HG03103 (cell line): ENCODE measurements around the gene LELP1.
"Not testable (repeated sequence)": the region's sequence is repeated elsewhere in the genome, so short reads cannot be mapped to it uniquely, and the experiment has no call there.

Experiments used
- ATAC-seq: cut with Tn5 transposase; IDR thresholded peaks from one replicate; pipeline ENCODE4 v1.9.1; 2021; ENCODE audit warnings: low read depth; ENCODE audit not compliant: unreplicated experiment

Gene LELP1

GRCh38 chr1:153203130-153203529 is at the start of gene LELP1:
Gene LELP1 (plus strand): TSS chr1:153203430. CDS start chr1:153204708, 1,278 bp downstream.
- no peak for ATAC-seq

- ATAC-seq, result no peak
These were observed 47.7 kb upstream of the LELP1 start for GRCh38 chr1:153155541-153155940.

GRCh38 chr1:153168686-153169085 is 34.5 kb upstream of the LELP1 start:
- ATAC-seq, result no peak

- ATAC-seq, result no peak
These were observed 28.6 kb upstream of the LELP1 start for GRCh38 chr1:153174624-153175023.

- ATAC-seq, result no peak
These were observed 24.3 kb upstream of the LELP1 start for GRCh38 chr1:153178922-153179321.

- ATAC-seq, result no peak
These were observed 22.7 kb upstream of the LELP1 start for GRCh38 chr1:153180556-153180955.

- not testable (repeated sequence) for ATAC-seq
These were observed 14.9 kb upstream of the LELP1 start for GRCh38 chr1:153188301-153188700.

GRCh38 chr1:153190373-153190772 is 12.9 kb upstream of the LELP1 start:
- no peak for ATAC-seq

- ATAC-seq, result no peak
These were observed 10.5 kb upstream of the LELP1 start for GRCh38 chr1:153192697-153193096.

- no peak for ATAC-seq
These were observed 8.7 kb upstream of the LELP1 start for GRCh38 chr1:153194331-153195050.

- no peak for ATAC-seq
These were observed 8.0 kb upstream of the LELP1 start for GRCh38 chr1:153195216-153195615.

GRCh38 chr1:153202006-153202405 is 1.2 kb upstream of the LELP1 start:
- ATAC-seq, result no peak

GRCh38 chr1:153206631-153207030 is 3.4 kb downstream of the LELP1 start:
- no peak for ATAC-seq

GRCh38 chr1:153210206-153210605 is 7.0 kb downstream of the LELP1 start:
- no peak for ATAC-seq

- ATAC-seq, result no peak
These were observed 9.0 kb downstream of the LELP1 start for GRCh38 chr1:153212201-153212600.

GRCh38 chr1:153213519-153213918 is 10.3 kb downstream of the LELP1 start:
- no peak for ATAC-seq

- ATAC-seq, result no peak
These were observed 14.0 kb downstream of the LELP1 start, which contains the start of gene PRR9 for GRCh38 chr1:153217212-153217611. Gene PRR9 (plus strand): TSS chr1:153217584. CDS start chr1:153218145, 561 bp downstream.

GRCh38 chr1:153217744-153218416 is 14.7 kb downstream of the LELP1 start:
- no peak for ATAC-seq

- ATAC-seq, result no peak
These were observed 17.5 kb downstream of the LELP1 start for GRCh38 chr1:153220606-153221303.

- peak; percentile 54 for ATAC-seq
These were observed 20.0 kb downstream of the LELP1 start for GRCh38 chr1:153223040-153223891.
